ENCODE results near the gene CFAP73. TPM values are rescaled to one million over a fixed set of nuclear protein-coding genes. Genes with fewer than 3 reads are reported as not detected.
"Not testable (repeated sequence)": the region's sequence is repeated elsewhere in the genome, so short reads cannot be mapped to it uniquely, and the experiment has no call there.

Gene CFAP73
- total RNA-seq, 2 donors from 2014 or later = 0.57 TPM; not detected in 1

- TF ChIP-seq POLR2AphosphoS5 (IDR thresholded peaks at IDR 0.05) = no peak
- no peak for TF ChIP-seq CTCF (IDR thresholded peaks at IDR 0.05)
- no peak for TF ChIP-seq POLR2A (IDR thresholded peaks at IDR 0.05)
- no peaks in the 10 kb centered on the region for H3K4me1 ChIP-seq (replicated peaks)
- H3K27ac ChIP-seq = no peak overlapping the region
- no peak overlapping the region for H3K4me3 ChIP-seq
- no peaks in the 10 kb centered on the region for H3K36me3 ChIP-seq
- peaks cover 10% of the 10 kb centered on the region for H3K27me3 ChIP-seq (replicated peaks; ENCODE audit: insufficient read depth)
- H3K9me3 ChIP-seq = no peaks in the 10 kb centered on the region
- 32% methylated on average over 21 of the region's 21 CpGs for WGBS
- intact Hi-C loops (cut with DNase I) = no loop called here
- no peak for DNase-seq (ENCODE audit: low spot score)
Observed at GRCh38 chr12:113136128-113136989, 13.2 kb upstream of the CFAP73 start.

GRCh38 chr12:113136990-113137511 lies 12.5 kb upstream of the CFAP73 start:
- DNase-seq (ENCODE audit: low spot score) = no peak
- peaks cover 10% of the 10 kb centered on the region for H3K27me3 ChIP-seq (replicated peaks; ENCODE audit: insufficient read depth)
- H3K27ac ChIP-seq = no peak overlapping the region
- H3K4me1 ChIP-seq (replicated peaks) = no peaks in the 10 kb centered on the region
- no peaks in the 10 kb centered on the region for H3K9me3 ChIP-seq
- intact Hi-C loops (cut with DNase I) = no loop called here
- no peak overlapping the region for H3K4me3 ChIP-seq
- H3K36me3 ChIP-seq = no peaks in the 10 kb centered on the region
- TF ChIP-seq POLR2A (IDR thresholded peaks at IDR 0.05) (no peak), POLR2AphosphoS5 (IDR thresholded peaks at IDR 0.05) (no peak), CTCF (IDR thresholded peaks at IDR 0.05) (no peak)
- 85% methylated on average over 6 of the region's 6 CpGs for WGBS

GRCh38 chr12:113137861-113138783 lies 11.4 kb upstream of the CFAP73 start:
- intact Hi-C loops (cut with DNase I) = no loop called here
- H3K36me3 ChIP-seq = no peaks in the 10 kb centered on the region
- H3K27ac ChIP-seq = no peak overlapping the region
- TF ChIP-seq POLR2AphosphoS5 (IDR thresholded peaks at IDR 0.05) (no peak), POLR2A (IDR thresholded peaks at IDR 0.05) (no peak), CTCF (IDR thresholded peaks at IDR 0.05) (no peak)
- DNase-seq (ENCODE audit: low spot score) = no peak
- H3K4me3 ChIP-seq = no peak overlapping the region
- 83% methylated on average over 12 of the region's 12 CpGs for WGBS
- H3K27me3 ChIP-seq (replicated peaks; ENCODE audit: insufficient read depth) = peaks cover 10% of the 10 kb centered on the region
- H3K9me3 ChIP-seq = no peaks in the 10 kb centered on the region
- no peaks in the 10 kb centered on the region for H3K4me1 ChIP-seq (replicated peaks)

- no peak overlapping the region for H3K27ac ChIP-seq
- DNase-seq (ENCODE audit: low spot score) = no peak
- 76% methylated on average over 3 of the region's 3 CpGs for WGBS
Observed at GRCh38 chr12:113138826-113139225, 10.7 kb upstream of the CFAP73 start.

GRCh38 chr12:113140706-113141105 lies 8.8 kb upstream of the CFAP73 start:
- Histone ChIP-seq H3K27ac (no peak overlapping the region), H3K36me3 (no peaks in the 10 kb centered on the region), H3K27me3 (replicated peaks; ENCODE audit: insufficient read depth) (peaks cover 2% of the 10 kb centered on the region), H3K4me3 (no peak overlapping the region), H3K4me1 (replicated peaks) (no peaks in the 10 kb centered on the region), H3K9me3 (no peaks in the 10 kb centered on the region)
- no peak for DNase-seq (ENCODE audit: low spot score)
- 85% methylated on average over 7 of the region's 7 CpGs for WGBS
- intact Hi-C loops (cut with DNase I) = no loop called here
- TF ChIP-seq POLR2A (IDR thresholded peaks at IDR 0.05) (no peak), POLR2AphosphoS5 (IDR thresholded peaks at IDR 0.05) (no peak), CTCF (IDR thresholded peaks at IDR 0.05) (no peak)

More at GRCh38 chr12:113138826-113139225, 10.7 kb upstream of the CFAP73 start:
- Histone ChIP-seq H3K9me3 (no peaks in the 10 kb centered on the region), H3K27me3 (replicated peaks; ENCODE audit: insufficient read depth) (peaks cover 10% of the 10 kb centered on the region), H3K4me1 (replicated peaks) (no peaks in the 10 kb centered on the region), H3K36me3 (no peaks in the 10 kb centered on the region), H3K4me3 (no peak overlapping the region)
- intact Hi-C loops (cut with DNase I) = no loop called here
- TF ChIP-seq POLR2AphosphoS5 (IDR thresholded peaks at IDR 0.05) = no peak

GRCh38 chr12:113141716-113142115 lies 7.8 kb upstream of the CFAP73 start:
- intact Hi-C loops (cut with DNase I) = not testable (repeated sequence)
- WGBS = 89% methylated on average over 3 of the region's 3 CpGs

More at GRCh38 chr12:113141716-113142115, 7.8 kb upstream of the CFAP73 start:
- H3K4me3 ChIP-seq; H3K27me3 ChIP-seq (replicated peaks; ENCODE audit: insufficient read depth); DNase-seq (ENCODE audit: low spot score); H3K27ac ChIP-seq; H3K9me3 ChIP-seq; H3K4me1 ChIP-seq (replicated peaks); H3K36me3 ChIP-seq: not testable (repeated sequence)
